Astrocyte of the spinal cord (primary cell): ENCODE data around the gene ELAC1.
"Not testable (repeated sequence)": the region's sequence is repeated elsewhere in the genome, so short reads cannot be mapped to it uniquely, and the experiment has no call there.

Experiments
- DNase-seq: peaks from one replicate; pipeline ENCODE4 v3.0.0; 2011; ENCODE audit warnings: low read depth, low spot score
- H3K4me3 ChIP-seq: 2 replicates; pipeline ENCODE4 v1.5.1; 2011; ENCODE audit warnings: low read depth, mild to moderate bottlenecking, low read length, moderate library complexity
- in situ Hi-C: cut with HindIII; loops from 2 replicates; pipeline ENCODE4 v1.10.0; 2017; ENCODE audit warnings: low sequenced_read_pairs
- TF ChIP-seq, protein P1 (sequence below): IDR thresholded peaks from 2 replicates; pipeline ENCODE4 v1.5.1; 2012; ENCODE audit warnings: low read depth, mild to moderate bottlenecking, low read length, inconsistent platforms

ELAC1 gene

DNA sequence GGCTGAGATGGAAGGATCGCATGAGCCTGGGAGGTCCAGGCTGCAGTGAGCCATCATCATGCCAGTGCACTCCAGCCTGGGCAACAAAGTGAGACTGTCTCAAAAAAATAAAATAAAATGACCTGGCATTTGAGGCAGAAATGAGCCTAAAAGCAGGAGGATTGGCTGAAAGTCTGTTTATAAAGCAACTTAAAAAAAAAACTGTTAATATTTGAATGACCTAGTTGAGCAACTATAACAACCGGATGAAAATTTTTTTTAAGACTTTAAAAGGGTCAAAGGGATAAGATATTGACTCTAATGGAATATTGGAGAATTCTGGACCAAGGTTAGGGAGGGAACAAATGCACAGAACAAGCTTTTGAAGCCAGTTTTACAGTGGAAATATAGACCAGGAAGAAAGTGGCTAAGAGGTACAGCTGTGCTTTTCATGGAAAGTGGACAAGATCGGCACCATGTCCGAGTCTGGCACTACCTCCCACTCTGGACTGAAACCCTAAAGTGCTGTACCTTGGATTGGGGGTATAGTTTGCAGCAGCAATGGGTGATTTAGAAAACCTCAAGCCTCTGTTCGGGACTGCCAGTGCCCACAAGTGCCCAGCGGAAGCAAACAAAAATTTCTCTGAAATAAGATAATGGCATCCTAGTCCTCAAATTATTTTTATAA lies 33.2 kb upstream of the ELAC1 start:
- in situ Hi-C loops = no loop called here
- H3K4me3 ChIP-seq = no peak overlapping the region
- DNase-seq = no peak
- TF ChIP-seq, protein P1, sequence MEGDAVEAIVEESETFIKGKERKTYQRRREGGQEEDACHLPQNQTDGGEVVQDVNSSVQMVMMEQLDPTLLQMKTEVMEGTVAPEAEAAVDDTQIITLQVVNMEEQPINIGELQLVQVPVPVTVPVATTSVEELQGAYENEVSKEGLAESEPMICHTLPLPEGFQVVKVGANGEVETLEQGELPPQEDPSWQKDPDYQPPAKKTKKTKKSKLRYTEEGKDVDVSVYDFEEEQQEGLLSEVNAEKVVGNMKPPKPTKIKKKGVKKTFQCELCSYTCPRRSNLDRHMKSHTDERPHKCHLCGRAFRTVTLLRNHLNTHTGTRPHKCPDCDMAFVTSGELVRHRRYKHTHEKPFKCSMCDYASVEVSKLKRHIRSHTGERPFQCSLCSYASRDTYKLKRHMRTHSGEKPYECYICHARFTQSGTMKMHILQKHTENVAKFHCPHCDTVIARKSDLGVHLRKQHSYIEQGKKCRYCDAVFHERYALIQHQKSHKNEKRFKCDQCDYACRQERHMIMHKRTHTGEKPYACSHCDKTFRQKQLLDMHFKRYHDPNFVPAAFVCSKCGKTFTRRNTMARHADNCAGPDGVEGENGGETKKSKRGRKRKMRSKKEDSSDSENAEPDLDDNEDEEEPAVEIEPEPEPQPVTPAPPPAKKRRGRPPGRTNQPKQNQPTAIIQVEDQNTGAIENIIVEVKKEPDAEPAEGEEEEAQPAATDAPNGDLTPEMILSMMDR = no peak

DNA sequence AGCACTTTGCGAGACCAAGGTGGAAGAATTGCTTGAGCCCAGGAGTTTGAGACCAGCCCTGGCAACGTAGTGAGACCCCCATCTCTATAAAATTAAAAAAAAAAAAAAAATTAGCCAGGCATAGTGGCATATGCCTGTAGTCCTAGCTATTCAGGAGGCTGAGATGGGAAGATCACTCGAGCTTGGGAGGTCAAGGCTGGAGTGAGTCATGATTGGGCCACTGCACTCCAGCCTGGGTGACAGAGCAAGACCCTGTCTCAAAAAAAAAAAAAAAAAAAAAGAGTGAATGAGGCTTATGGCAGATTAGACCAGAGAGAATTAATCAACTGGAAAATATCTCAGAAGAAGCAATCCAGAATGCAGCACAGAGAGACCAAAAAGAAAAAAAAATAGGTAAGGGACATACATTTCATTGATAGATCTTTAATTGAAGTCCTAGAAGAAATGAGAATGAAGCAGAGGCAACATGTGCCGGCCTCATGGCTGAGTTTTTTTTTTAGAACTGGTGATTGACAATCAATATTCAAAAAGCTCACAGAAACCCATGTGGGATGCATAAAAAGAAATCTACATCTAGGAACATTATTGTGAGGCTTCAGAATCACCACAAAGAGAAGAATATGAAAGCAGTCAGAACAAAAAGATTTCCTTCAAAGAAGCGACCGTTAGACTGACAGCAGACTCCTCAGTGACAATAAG lies 32.2 kb upstream of the ELAC1 start:
- no peak for DNase-seq
- H3K4me3 ChIP-seq = no peak overlapping the region
- in situ Hi-C loops = no loop called here
- TF ChIP-seq, protein P1 = no peak

DNA sequence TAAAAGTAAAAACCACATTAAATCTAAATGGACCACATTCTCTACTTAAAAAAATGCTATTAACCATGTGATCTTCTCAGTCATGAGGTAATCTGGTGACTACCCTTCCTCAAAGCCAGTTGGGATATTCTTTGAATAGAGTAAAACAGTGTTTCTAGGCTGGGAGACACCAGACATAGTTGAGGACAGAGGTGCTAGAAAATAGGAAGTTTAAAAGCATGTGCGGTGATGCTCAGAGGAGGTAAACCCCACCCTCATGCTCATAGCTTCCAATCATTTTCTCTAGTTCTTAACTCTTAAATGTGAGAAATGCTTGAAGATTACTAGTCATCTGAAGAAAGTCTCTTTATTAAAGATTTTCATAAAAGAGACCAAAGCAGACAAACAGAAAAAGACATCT lies 30.7 kb upstream of the ELAC1 start:
- no peak overlapping the region for H3K4me3 ChIP-seq
- in situ Hi-C loops = no loop called here
- TF ChIP-seq, protein P1 = no peak
- DNase-seq = no peak

DNA sequence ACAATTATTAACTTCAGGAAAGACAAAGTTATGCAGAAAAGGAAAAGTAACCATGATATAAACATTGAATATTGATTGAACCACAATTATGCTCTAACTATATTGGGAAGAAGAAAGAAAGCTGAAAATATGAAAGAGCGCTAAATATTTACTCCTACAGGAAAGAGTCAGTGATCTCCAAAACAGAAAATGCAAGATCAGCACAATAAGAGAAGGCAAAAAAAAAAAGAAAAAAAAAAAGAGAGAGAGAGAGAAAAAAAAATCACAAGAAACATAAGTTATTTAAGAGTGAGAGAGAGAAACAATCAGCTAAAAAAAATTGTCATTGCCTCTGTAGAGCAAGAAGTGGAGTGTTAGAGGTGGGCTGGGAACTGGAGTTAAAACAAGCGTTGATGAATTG lies 28.9 kb upstream of the ELAC1 start:
- H3K4me3 ChIP-seq = no peak overlapping the region
- DNase-seq = no peak
- in situ Hi-C loops = no loop called here
- TF ChIP-seq, protein P1 = no peak

DNA sequence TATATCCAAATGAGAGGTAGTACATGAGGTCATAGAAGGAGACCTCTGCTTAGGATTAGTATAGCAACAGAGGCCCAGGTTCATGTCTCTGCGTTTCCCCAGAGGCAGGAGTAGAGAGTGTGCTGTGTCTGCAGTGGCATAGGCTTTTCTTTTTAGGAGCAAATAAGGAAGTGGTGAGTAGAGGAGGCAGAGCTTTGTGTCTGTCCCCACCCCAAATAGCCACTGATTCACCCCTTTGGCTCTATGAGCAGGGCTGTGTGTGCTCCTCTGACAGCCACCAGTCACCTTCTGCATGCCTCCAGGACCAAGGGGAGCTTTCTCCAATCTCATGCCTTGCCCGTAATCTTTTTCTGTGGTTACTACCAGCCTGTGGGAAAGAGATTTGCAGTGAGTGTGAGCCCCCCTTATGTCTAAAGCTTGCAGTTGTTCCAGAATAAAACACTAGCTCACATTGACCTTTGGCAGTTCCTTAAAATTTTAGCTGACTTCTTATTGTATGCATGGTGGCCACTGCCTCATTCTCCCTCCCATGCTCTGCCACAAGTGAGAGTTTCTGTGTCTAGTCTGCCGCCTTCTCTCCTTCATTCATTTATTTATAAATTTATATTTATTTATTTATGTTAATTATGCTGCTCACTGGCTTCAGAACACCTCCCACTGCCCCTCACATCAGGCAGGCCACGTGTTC lies 23.5 kb upstream of the ELAC1 start:
- no peak for DNase-seq
- in situ Hi-C loops = no loop called here
- TF ChIP-seq, protein P1 = no peak
- no peak overlapping the region for H3K4me3 ChIP-seq

DNA sequence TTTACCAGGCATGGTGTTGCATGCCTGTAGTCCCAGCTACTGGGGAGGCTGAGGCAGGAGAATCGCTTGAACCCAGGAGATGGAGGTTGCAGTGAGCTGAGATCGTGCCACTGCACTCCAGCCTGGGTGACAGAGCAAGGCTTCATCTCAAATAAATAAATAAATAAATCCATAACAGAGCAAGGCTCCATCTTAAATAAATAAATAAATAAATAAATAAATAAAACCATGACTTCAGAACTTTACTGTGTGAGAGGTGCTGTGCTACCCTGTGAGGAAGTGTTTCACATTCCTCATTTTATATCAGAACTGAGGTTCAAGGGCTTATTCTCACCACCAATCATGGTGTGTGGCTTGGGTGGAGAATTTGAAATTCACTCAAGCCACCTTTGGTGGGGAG lies 21.9 kb upstream of the ELAC1 start:
- H3K4me3 ChIP-seq, DNase-seq, in situ Hi-C loops: not testable (repeated sequence)

DNA sequence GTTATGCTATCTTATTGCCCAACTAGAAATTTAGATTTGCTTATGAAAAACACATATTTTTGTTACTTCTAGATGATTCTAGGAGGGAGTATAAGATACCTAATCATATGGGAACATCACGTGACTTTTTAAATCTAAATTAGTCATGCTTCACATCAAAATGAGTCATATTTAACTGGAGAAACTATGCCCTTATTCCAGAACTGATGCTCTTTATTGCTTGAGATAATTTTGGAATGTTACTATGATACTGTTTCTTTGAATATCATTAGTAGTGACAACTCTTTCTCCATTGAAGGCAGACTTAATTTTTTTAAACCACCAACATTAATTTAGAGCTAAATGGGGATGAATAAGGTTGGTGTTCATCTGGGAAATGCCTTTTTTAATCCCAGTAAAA lies 19.9 kb upstream of the ELAC1 start:
- TF ChIP-seq, protein P1 = no peak
- no peak overlapping the region for H3K4me3 ChIP-seq
- peak; percentile 33 for DNase-seq
- in situ Hi-C loops = no loop called here
